K562 (cell line): Measurements from ENCODE around the gene PPP3CB. TPM values are rescaled to one million over a fixed set of nuclear protein-coding genes. Genes with fewer than 3 reads are reported as not detected.

Experiments used
- CLOCK ChIP-seq: fragments of 250-450 bp; sonication (Bioruptor Pico); IDR thresholded peaks from 2 replicates; pipeline ENCODE4 v1.4.0; 2020; ENCODE audit warnings: mild to moderate bottlenecking, moderate library complexity, borderline replicate concordance
- IFI16 ChIP-seq: fragments of 250-450 bp; sonication (Bioruptor Pico); IDR thresholded peaks from 2 replicates; pipeline ENCODE4 v2.1.2; 2022; ENCODE audit warnings: mild to moderate bottlenecking, inconsistent platforms
- NR2C1 ChIP-seq, 2 experiments: fragments of 450-650 bp; IDR thresholded peaks; 2 replicates each; pipeline ENCODE4 v1.6.1; 2017; ENCODE audit warnings: mild to moderate bottlenecking in 2 of 2, antibody characterized with exemption in 1 of 2, inconsistent platforms in 1 of 2, missing compliant biosample characterization in 1 of 2, missing genetic modification characterization in 1 of 2
- SUPT5H ChIP-seq: fragments of 450-650 bp; IDR thresholded peaks from 2 replicates; pipeline ENCODE4 v1.6.1; 2016
- ZBTB40 ChIP-seq, 2 experiments: fragments of 450-650 bp in 1 of 2; sonication (generic) in 1 of 2; formaldehyde crosslinking in 1 of 2; IDR thresholded peaks; 2 replicates each; pipeline versions ENCODE4 v1.7.1 to v1.9.0; 2016 to 2022; ENCODE audit warnings: inconsistent platforms in 1 of 2, mild to moderate bottlenecking in 1 of 2, missing genetic modification reagents in 1 of 2
- ZFP30 ChIP-seq: fragments of 250-450 bp; sonication (Bioruptor Pico); IDR thresholded peaks from 2 replicates; pipeline ENCODE4 v1.8.0; 2022; ENCODE audit warnings: moderate library complexity, mild to moderate bottlenecking, inconsistent platforms, borderline replicate concordance
- polyA plus RNA-seq, 8 experiments: library from polyadenylated mRNA; depleted of rRNA in 4 of 8; stranded (reverse) in 5 of 8; unstranded in 3 of 8; fragments of >200 nt; fragmentation: Nextera tagmentation in 2 of 8; fragmentation: Illumina TruSeq in 1 of 8; extraction: Ambion mirVana in 2 of 8; extraction: Trizol in 1 of 8; gene quantifications; 2 replicates each; pipeline versions ENCODE4 v1.2.1 to v1.2.3, GENCODE V29; 2011 to 2014; ENCODE audit warnings: inconsistent platforms in 1 of 8, missing spikeins in 1 of 8
- total RNA-seq, 7 experiments: library from RNA; depleted of rRNA in 6 of 7; stranded (reverse); fragments of >200 nt in 6 of 7; fragmentation: Illumina TruSeq in 2 of 7; extraction: Trizol in 2 of 7; gene quantifications; 2 replicates each; pipeline versions ENCODE4 v1.2.1 to v1.2.3, GENCODE V29; 2011 to 2021; ENCODE audit warnings: low replicate concordance in 1 of 7
- TF ChIP-seq, protein P1 (sequence below), 2 experiments: fragments of 200-800 bp in 1 of 2; sonication (Bioruptor generic) in 1 of 2; sonication (generic) in 1 of 2; formaldehyde crosslinking in 1 of 2; IDR thresholded peaks in 1 of 2; conservative IDR thresholded peaks in 1 of 2; 2 replicates each; pipeline versions ENCODE4 v1.5.0 to v1.6.1; 2016 to 2020; ENCODE audit warnings: missing compliant biosample characterization in 1 of 2, missing genetic modification characterization in 1 of 2, missing genetic modification reagents in 1 of 2
- TF ChIP-seq, protein P2 (sequence below), 3 experiments: fragments of 200-800 bp in 1 of 3; fragments of 250-450 bp in 1 of 3; fragments of 450-650 bp in 1 of 3; sonication (Bioruptor Pico) in 1 of 3; sonication (Bioruptor generic) in 1 of 3; formaldehyde crosslinking in 1 of 3; IDR thresholded peaks; 2 replicates each; pipeline versions ENCODE4 v1.6.1 to v1.8.0; 2016 to 2022; ENCODE audit warnings: mild to moderate bottlenecking in 2 of 3, missing genetic modification characterization in 2 of 3, missing compliant biosample characterization in 1 of 3, moderate library complexity in 1 of 3

The PPP3CB gene
- total and polyA plus RNA-seq, 9 of the 15 experiments (the other 6 are each of a cell fraction or from before 2014, with no cell fraction given) = 9.6 to 27.6 (median 17.8) TPM

- TF ChIP-seq ZBTB40 (IDR thresholded peaks at IDR 0.05) (peak; percentile 71; the same call in 1 of the 2 replicates), ZBTB40 (CRISPR knock-in tag; IDR thresholded peaks at IDR 0.05) (no peak), NR2C1 (IDR thresholded peaks at IDR 0.05) (peak; percentile 10; the same call in 1 of the 2 replicates), NR2C1 (tag; IDR thresholded peaks at IDR 0.05) (no peak), ZFP30 (CRISPR knock-in tag) (no peak), SUPT5H (no peak), CLOCK (CRISPR knock-in tag) (no peak), IFI16 (CRISPR knock-in tag) (no peak)
- TF ChIP-seq, protein P1, sequence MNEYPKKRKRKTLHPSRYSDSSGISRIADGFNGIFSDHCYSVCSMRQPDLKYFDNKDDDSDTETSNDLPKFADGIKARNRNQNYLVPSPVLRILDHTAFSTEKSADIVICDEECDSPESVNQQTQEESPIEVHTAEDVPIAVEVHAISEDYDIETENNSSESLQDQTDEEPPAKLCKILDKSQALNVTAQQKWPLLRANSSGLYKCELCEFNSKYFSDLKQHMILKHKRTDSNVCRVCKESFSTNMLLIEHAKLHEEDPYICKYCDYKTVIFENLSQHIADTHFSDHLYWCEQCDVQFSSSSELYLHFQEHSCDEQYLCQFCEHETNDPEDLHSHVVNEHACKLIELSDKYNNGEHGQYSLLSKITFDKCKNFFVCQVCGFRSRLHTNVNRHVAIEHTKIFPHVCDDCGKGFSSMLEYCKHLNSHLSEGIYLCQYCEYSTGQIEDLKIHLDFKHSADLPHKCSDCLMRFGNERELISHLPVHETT (CRISPR knock-in tag; conservative IDR thresholded peaks at IDR 0.05 in 1 of 2, IDR thresholded peaks at IDR 0.05 in 1 of 2) = 0 out of 4 replicates have a peak, but pooled peaks of 1 of the 2 experiments have one; percentile 27
- TF ChIP-seq, protein P2, sequence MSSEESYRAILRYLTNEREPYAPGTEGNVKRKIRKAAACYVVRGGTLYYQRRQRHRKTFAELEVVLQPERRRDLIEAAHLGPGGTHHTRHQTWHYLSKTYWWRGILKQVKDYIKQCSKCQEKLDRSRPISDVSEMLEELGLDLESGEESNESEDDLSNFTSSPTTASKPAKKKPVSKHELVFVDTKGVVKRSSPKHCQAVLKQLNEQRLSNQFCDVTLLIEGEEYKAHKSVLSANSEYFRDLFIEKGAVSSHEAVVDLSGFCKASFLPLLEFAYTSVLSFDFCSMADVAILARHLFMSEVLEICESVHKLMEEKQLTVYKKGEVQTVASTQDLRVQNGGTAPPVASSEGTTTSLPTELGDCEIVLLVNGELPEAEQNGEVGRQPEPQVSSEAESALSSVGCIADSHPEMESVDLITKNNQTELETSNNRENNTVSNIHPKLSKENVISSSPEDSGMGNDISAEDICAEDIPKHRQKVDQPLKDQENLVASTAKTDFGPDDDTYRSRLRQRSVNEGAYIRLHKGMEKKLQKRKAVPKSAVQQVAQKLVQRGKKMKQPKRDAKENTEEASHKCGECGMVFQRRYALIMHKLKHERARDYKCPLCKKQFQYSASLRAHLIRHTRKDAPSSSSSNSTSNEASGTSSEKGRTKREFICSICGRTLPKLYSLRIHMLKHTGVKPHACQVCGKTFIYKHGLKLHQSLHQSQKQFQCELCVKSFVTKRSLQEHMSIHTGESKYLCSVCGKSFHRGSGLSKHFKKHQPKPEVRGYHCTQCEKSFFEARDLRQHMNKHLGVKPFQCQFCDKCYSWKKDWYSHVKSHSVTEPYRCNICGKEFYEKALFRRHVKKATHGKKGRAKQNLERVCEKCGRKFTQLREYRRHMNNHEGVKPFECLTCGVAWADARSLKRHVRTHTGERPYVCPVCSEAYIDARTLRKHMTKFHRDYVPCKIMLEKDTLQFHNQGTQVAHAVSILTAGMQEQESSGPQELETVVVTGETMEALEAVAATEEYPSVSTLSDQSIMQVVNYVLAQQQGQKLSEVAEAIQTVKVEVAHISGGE (CRISPR knock-in tag; IDR thresholded peaks at IDR 0.05) = no peak
These were observed 5.8 kb upstream of the PPP3CB start (continued) for GRCh38 chr10:73501651-73502050.
